OCI-LY1 (cell line): ENCODE results near the gene CELA2A.

Experiments
- H2AFZ ChIP-seq: fragments of 200-600 bp; sonication (generic), shearing (Covaris generic); 2 replicates; pipeline ENCODE4 v1.6.0; 2014; ENCODE audit warnings: antibody characterized with exemption, mild to moderate bottlenecking, low read length
- H3F3A ChIP-seq: fragments of 200-600 bp; sonication (generic), shearing (Covaris generic); 2 replicates; pipeline ENCODE4 v1.6.0; 2014; ENCODE audit warnings: mild to moderate bottlenecking, antibody characterized with exemption, low read length, moderate library complexity; ENCODE audit not compliant: insufficient read depth
- H3K27ac ChIP-seq: fragments of 200-600 bp; sonication (generic); 2 replicates; pipeline ENCODE4 v1.5.1; 2014; ENCODE audit warnings: low read length, mixed run types, mild to moderate bottlenecking, low read depth; ENCODE audit not compliant: poor library complexity, severe bottlenecking
- H3K27me3 ChIP-seq: fragments of 200-600 bp; sonication (generic); 2 replicates; pipeline ENCODE4 v1.6.0; 2014; ENCODE audit warnings: antibody characterized with exemption, mild to moderate bottlenecking, low read length, moderate library complexity; ENCODE audit not compliant: insufficient read depth
- H3K36me3 ChIP-seq: fragments of 200-600 bp; sonication (generic); 2 replicates; pipeline ENCODE4 v1.6.1; 2014; ENCODE audit warnings: mild to moderate bottlenecking, antibody characterized with exemption, low read length, moderate library complexity, mixed read lengths; ENCODE audit not compliant: insufficient read depth
- H3K4me1 ChIP-seq: fragments of 200-600 bp; sonication (generic); 2 replicates; pipeline ENCODE4 v1.5.1; 2014; ENCODE audit warnings: mild to moderate bottlenecking, low read length, moderate library complexity; ENCODE audit not compliant: insufficient read depth, severe bottlenecking
- H3K4me2 ChIP-seq: fragments of 200-600 bp; sonication (generic), shearing (Covaris generic); 2 replicates; pipeline ENCODE4 v1.6.1; 2014; ENCODE audit warnings: low read length
- H3K4me3 ChIP-seq: fragments of 200-600 bp; sonication (generic); 2 replicates; pipeline ENCODE4 v1.5.1; 2014; ENCODE audit warnings: low read length, low read depth, mild to moderate bottlenecking, mixed read lengths; ENCODE audit not compliant: poor library complexity, severe bottlenecking
- H3K79me2 ChIP-seq: fragments of 200-600 bp; shearing (Covaris generic); 2 replicates; pipeline ENCODE4 v1.6.1; 2016; ENCODE audit warnings: mixed run types, low read length, mixed read lengths; ENCODE audit not compliant: insufficient read depth
- H3K9ac ChIP-seq: fragments of 200-600 bp; sonication (generic), shearing (Covaris generic); 2 replicates; pipeline ENCODE4 v1.6.1; 2014; ENCODE audit warnings: mild to moderate bottlenecking, low read length, mixed read lengths
- H3K9me2 ChIP-seq: fragments of 200-600 bp; sonication (generic), shearing (Covaris generic); 2 replicates; pipeline ENCODE4 v1.6.1; 2014; ENCODE audit warnings: low read depth, mild to moderate bottlenecking, low read length, mixed read lengths
- H3K9me3 ChIP-seq: fragments of 200-600 bp; shearing (Covaris generic); 2 replicates; pipeline ENCODE4 v1.6.1; 2014; ENCODE audit warnings: low read length, mixed read lengths
- H4K20me1 ChIP-seq: fragments of 200-600 bp; sonication (generic), shearing (Covaris generic); 2 replicates; pipeline ENCODE4 v1.6.0; 2016; ENCODE audit warnings: mild to moderate bottlenecking, low read length; ENCODE audit not compliant: insufficient read depth
- CTCF ChIP-seq: fragments of 200-600 bp; sonication (generic), shearing (Covaris generic); IDR thresholded peaks from 2 replicates; pipeline ENCODE4 v1.5.1; 2017; ENCODE audit warnings: mild to moderate bottlenecking, antibody characterized with exemption, low read length, moderate library complexity, mixed read lengths
- EZH2 ChIP-seq: fragments of 200-600 bp; sonication (generic), shearing (Covaris generic); IDR thresholded peaks from 2 replicates; pipeline ENCODE4 v1.8.0; 2017; ENCODE audit warnings: borderline replicate concordance, mixed run types, mild to moderate bottlenecking, antibody characterized with exemption, low read length, moderate library complexity, mixed read lengths

Gene CELA2A

GRCh38 chr1:15409388-15410222 lies 46.9 kb upstream of the CELA2A start, which contains the start of gene EFHD2:
Gene EFHD2, plus strand, starts transcription at chr1:15409888. Its CDS starts 84 bp downstream, at chr1:15409972.
- no peaks in the 10 kb centered on the region for H3F3A ChIP-seq
- peak within 1 kb of the TSS; percentile 97 for H3K4me3 ChIP-seq
- peak within 1 kb of the TSS; percentile 91 for H3K4me2 ChIP-seq
- peaks cover 4% of the 10 kb centered on the region; the same call in 1 of the 2 replicates for H3K27me3 ChIP-seq
- H3K4me1 ChIP-seq: peaks cover 22% of the 10 kb centered on the region
- no peaks in the 10 kb centered on the region for H3K9me3 ChIP-seq
- no peak within 1 kb of the TSS for H3K27ac ChIP-seq
- H3K9ac ChIP-seq: peak within 1 kb of the TSS; percentile 89
- no peaks in the 10 kb centered on the region for H3K9me2 ChIP-seq
- no peaks in the 10 kb centered on the region for H3K79me2 ChIP-seq
- TF ChIP-seq CTCF (no peak), EZH2 (no peak)
- no peaks in the 10 kb centered on the region for H3K36me3 ChIP-seq
- H4K20me1 ChIP-seq: no peaks in the 10 kb centered on the region
- no peak within 1 kb of the TSS for H2AFZ ChIP-seq

GRCh38 chr1:15410223-15410883 lies 46.2 kb upstream of the CELA2A start:
- Histone ChIP-seq H4K20me1 (no peaks in the 10 kb centered on the region), H2AFZ (no peak overlapping the region), H3K27me3 (peaks cover 4% of the 10 kb centered on the region; the same call in 1 of the 2 replicates), H3F3A (no peaks in the 10 kb centered on the region), H3K9ac (peak overlapping the region; percentile 89), H3K9me2 (no peaks in the 10 kb centered on the region), H3K4me3 (peak overlapping the region; percentile 97), H3K9me3 (no peaks in the 10 kb centered on the region), H3K27ac (no peak overlapping the region), H3K79me2 (no peaks in the 10 kb centered on the region), H3K36me3 (no peaks in the 10 kb centered on the region), H3K4me1 (peaks cover 22% of the 10 kb centered on the region), H3K4me2 (peak overlapping the region; percentile 91)
- no peak for TF ChIP-seq EZH2
- no peak for TF ChIP-seq CTCF

- Histone ChIP-seq H3K9me3 (no peaks in the 10 kb centered on the region), H3K4me3 (peak overlapping the region; percentile 97), H3K4me2 (peak overlapping the region; percentile 91), H3K79me2 (no peaks in the 10 kb centered on the region), H3K4me1 (peaks cover 22% of the 10 kb centered on the region), H3K9me2 (no peaks in the 10 kb centered on the region), H4K20me1 (no peaks in the 10 kb centered on the region), H3K27ac (no peak overlapping the region), H3K36me3 (no peaks in the 10 kb centered on the region; the same call in 1 of the 2 replicates), H3F3A (no peaks in the 10 kb centered on the region), H3K27me3 (peaks cover 2% of the 10 kb centered on the region; the same call in 1 of the 2 replicates), H3K9ac (peak overlapping the region; percentile 89), H2AFZ (no peak overlapping the region)
- no peak for TF ChIP-seq EZH2
- TF ChIP-seq CTCF: no peak
Measured at GRCh38 chr1:15410884-15411245, 45.7 kb upstream of the CELA2A start.
